ENCODE data around the gene TPRX1. TPM values are rescaled to one million over a fixed set of nuclear protein-coding genes. Genes with fewer than 3 reads are reported as not detected.
"Not testable (repeated sequence)": the region's sequence is repeated elsewhere in the genome, so short reads cannot be mapped to it uniquely, and the experiment has no call there.

The TPRX1 gene
- total RNA-seq, 1 experiment from 2014 or later = not detected

DNA sequence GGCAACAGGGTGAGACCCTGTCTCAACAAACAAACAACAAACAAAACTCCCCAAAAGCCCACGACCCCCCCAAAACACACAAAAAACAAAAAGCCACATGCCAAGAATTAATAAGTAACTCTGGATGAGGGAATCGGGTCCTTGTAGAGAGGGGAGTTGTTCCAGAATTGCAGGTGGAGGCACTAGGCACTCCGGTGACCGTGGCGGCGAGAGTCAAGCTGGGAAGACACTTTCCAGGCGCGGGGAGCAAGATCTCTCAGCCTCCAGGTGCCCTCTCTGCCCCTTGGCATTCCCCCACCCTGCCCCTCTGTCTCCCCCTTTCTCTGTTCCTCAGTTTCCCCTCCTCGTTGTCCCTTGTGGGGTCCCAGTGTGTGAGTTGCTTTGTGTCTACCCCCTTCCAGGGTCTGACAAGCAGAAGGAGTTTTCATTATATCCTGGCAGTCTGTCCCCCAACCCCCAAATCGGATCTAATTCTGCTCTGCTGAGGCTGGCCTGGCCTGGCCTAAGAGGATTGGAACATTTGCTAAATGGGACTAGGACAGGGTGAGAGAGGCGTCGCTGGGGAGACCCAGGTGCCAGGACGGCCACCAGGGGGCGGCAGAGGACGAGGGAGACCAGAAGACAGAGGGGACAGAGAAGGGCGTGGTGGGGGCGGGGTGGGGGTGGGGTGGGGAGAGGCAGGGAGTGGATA lies 9.1 kb upstream of the TPRX1 start:
- Histone ChIP-seq H3K27me3 (replicated peaks; ENCODE audit: insufficient read depth, low read depth, low read length, poor library complexity) (no peaks in the 10 kb centered on the region), H3K4me3 (ENCODE audit: low read depth, low read length, poor library complexity, severe bottlenecking) (no peak overlapping the region), H3K27ac (ENCODE audit: low read depth, low read length, poor library complexity, severe bottlenecking) (no peak overlapping the region), H3K4me1 (ENCODE audit: insufficient read depth, low read length, poor library complexity, severe bottlenecking) (no peaks in the 10 kb centered on the region), H3K9me3 (ENCODE audit: low read depth, low read length, poor library complexity, severe bottlenecking) (no peaks in the 10 kb centered on the region), H3K36me3 (ENCODE audit: insufficient read depth, low read length, poor library complexity, severe bottlenecking) (no peaks in the 10 kb centered on the region)
- POLR2A ChIA-PET (ENCODE audit: low non-redundant PET) = no interaction called here
- DNase-seq (ENCODE audit: low spot score) = peak; percentile 82
- no peak for TF ChIP-seq EZH2 (IDR thresholded peaks at IDR 0.05; ENCODE audit: borderline replicate concordance, low read depth, low read length, poor library complexity, severe bottlenecking)
- TF ChIP-seq, protein P1, sequence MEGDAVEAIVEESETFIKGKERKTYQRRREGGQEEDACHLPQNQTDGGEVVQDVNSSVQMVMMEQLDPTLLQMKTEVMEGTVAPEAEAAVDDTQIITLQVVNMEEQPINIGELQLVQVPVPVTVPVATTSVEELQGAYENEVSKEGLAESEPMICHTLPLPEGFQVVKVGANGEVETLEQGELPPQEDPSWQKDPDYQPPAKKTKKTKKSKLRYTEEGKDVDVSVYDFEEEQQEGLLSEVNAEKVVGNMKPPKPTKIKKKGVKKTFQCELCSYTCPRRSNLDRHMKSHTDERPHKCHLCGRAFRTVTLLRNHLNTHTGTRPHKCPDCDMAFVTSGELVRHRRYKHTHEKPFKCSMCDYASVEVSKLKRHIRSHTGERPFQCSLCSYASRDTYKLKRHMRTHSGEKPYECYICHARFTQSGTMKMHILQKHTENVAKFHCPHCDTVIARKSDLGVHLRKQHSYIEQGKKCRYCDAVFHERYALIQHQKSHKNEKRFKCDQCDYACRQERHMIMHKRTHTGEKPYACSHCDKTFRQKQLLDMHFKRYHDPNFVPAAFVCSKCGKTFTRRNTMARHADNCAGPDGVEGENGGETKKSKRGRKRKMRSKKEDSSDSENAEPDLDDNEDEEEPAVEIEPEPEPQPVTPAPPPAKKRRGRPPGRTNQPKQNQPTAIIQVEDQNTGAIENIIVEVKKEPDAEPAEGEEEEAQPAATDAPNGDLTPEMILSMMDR (conservative IDR thresholded peaks at IDR 0.05; ENCODE audit: low read depth, low read length) = peak; percentile 70
- intact Hi-C loops (cut with micrococcal nuclease; ENCODE audit: unreplicated experiment) = loop anchor here (1.0 kb wide), 1 partner anchor 50 kb away; no protein-coding TSS in a partner anchor
- BruUV-seq (replicated peaks) = no TSS peak
- CTCF ChIA-PET = no interaction called here

DNA sequence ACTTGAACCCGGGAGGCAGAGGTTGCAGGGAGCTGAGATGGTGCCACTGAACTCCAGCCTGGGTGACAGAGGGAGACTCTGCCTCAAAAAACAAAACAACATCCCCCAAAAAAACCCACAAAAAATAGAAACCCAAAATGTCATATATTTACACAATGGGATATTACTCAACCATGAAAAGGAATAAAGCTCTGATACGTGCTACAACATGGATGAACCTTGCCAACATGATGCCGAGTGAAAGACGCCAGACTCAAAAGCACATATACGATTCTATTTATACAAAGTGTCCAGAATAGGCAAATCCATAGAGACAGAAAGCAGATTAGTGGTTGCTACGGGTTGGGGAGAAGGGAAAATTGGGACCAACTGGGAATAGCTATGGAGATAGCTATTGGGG lies 2.1 kb upstream of the TPRX1 start:
- no peaks in the 10 kb centered on the region for H3K9me3 ChIP-seq (ENCODE audit: low read depth, low read length, poor library complexity, severe bottlenecking)
- no TSS peak for BruUV-seq (replicated peaks)

DNA sequence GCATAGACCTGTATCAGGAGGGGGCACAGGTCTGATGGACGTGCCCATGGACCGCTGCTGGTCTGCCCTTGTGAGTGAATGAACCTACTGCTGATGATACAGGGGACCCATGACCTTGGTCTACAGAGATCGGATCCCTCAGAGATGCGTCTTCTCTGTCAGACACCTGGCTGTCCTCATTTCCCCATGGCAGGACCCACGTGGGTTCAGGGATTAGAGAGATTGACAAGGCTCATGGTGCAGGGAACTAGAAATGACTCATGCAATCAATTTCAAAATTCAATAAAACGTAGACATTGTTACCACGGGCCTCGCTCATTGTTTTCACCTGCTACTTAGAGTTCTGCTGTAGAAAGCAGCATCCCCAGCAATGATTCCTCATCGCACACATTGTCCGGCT lies 962 bp upstream of the TPRX1 start:
- DNase-seq (ENCODE audit: low spot score) = no peak
- ChIA-PET POLR2A (ENCODE audit: low non-redundant PET) (no interaction called here), CTCF (no interaction called here)
- Histone ChIP-seq H3K27ac (ENCODE audit: low read depth, low read length, poor library complexity, severe bottlenecking) (no peak overlapping the region), H3K36me3 (ENCODE audit: insufficient read depth, low read length, poor library complexity, severe bottlenecking) (no peaks in the 10 kb centered on the region), H3K4me3 (ENCODE audit: low read depth, low read length, poor library complexity, severe bottlenecking) (no peak overlapping the region), H3K27me3 (replicated peaks; ENCODE audit: insufficient read depth, low read depth, low read length, poor library complexity) (no peaks in the 10 kb centered on the region), H3K9me3 (ENCODE audit: low read depth, low read length, poor library complexity, severe bottlenecking) (no peaks in the 10 kb centered on the region), H3K4me1 (ENCODE audit: insufficient read depth, low read length, poor library complexity, severe bottlenecking) (no peaks in the 10 kb centered on the region)
- no TSS peak for BruUV-seq (replicated peaks)
- TF ChIP-seq EZH2 (IDR thresholded peaks at IDR 0.05; ENCODE audit: borderline replicate concordance, low read depth, low read length, poor library complexity, severe bottlenecking) = no peak
- TF ChIP-seq, protein P1 (conservative IDR thresholded peaks at IDR 0.05; ENCODE audit: low read depth, low read length) = no peak
- intact Hi-C loops (cut with micrococcal nuclease; ENCODE audit: unreplicated experiment) = no loop called here

More for the DNA sequence above, 2.1 kb upstream of the TPRX1 start:
- H3K4me3 ChIP-seq (ENCODE audit: low read depth, low read length, poor library complexity, severe bottlenecking) = no peak overlapping the region
- no peak for DNase-seq (ENCODE audit: low spot score)
- H3K4me1 ChIP-seq (ENCODE audit: insufficient read depth, low read length, poor library complexity, severe bottlenecking) = no peaks in the 10 kb centered on the region
- no peak overlapping the region for H3K27ac ChIP-seq (ENCODE audit: low read depth, low read length, poor library complexity, severe bottlenecking)
- ChIA-PET POLR2A (ENCODE audit: low non-redundant PET) (no interaction called here), CTCF (interaction anchor here (0.6 kb wide), 1 partner anchor 15 kb away, joined by 3 read pairs; no protein-coding TSS in a partner anchor)
- no peaks in the 10 kb centered on the region for H3K27me3 ChIP-seq (replicated peaks; ENCODE audit: insufficient read depth, low read depth, low read length, poor library complexity)
- intact Hi-C loops (cut with micrococcal nuclease; ENCODE audit: unreplicated experiment) = no loop called here
- TF ChIP-seq, protein P1 (conservative IDR thresholded peaks at IDR 0.05; ENCODE audit: low read depth, low read length) = no peak
- TF ChIP-seq EZH2 (IDR thresholded peaks at IDR 0.05; ENCODE audit: borderline replicate concordance, low read depth, low read length, poor library complexity, severe bottlenecking) = no peak
- H3K36me3 ChIP-seq (ENCODE audit: insufficient read depth, low read length, poor library complexity, severe bottlenecking) = no peaks in the 10 kb centered on the region

DNA sequence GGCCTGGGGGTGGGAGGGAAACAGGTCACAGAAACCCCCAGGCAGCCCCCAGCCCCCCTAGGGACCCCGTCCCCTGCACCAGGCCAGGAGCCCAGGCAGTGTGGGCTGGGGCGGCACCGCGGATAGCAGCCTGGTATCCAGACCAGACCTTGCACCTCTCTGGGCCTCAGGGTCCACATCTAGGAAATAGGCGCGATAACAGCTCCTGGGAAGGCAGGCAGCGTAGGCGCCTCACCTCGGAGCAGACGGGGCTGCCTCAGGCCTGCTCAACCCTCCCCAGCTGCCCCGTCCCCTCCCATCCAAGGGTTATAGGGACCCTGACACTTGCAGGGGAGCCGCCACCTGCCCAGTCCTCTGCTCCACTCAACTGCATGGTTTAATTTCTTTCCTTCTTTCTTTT lies 680 bp downstream of the TPRX1 start:
- BruUV-seq (replicated peaks); POLR2A ChIA-PET (ENCODE audit: low non-redundant PET); H3K4me1 ChIP-seq (ENCODE audit: insufficient read depth, low read length, poor library complexity, severe bottlenecking); H3K4me3 ChIP-seq (ENCODE audit: low read depth, low read length, poor library complexity, severe bottlenecking); DNase-seq (ENCODE audit: low spot score); H3K9me3 ChIP-seq (ENCODE audit: low read depth, low read length, poor library complexity, severe bottlenecking); H3K27me3 ChIP-seq (replicated peaks; ENCODE audit: insufficient read depth, low read depth, low read length, poor library complexity); CTCF ChIA-PET; intact Hi-C loops (cut with micrococcal nuclease; ENCODE audit: unreplicated experiment); H3K36me3 ChIP-seq (ENCODE audit: insufficient read depth, low read length, poor library complexity, severe bottlenecking); H3K27ac ChIP-seq (ENCODE audit: low read depth, low read length, poor library complexity, severe bottlenecking): not testable (repeated sequence)

DNA sequence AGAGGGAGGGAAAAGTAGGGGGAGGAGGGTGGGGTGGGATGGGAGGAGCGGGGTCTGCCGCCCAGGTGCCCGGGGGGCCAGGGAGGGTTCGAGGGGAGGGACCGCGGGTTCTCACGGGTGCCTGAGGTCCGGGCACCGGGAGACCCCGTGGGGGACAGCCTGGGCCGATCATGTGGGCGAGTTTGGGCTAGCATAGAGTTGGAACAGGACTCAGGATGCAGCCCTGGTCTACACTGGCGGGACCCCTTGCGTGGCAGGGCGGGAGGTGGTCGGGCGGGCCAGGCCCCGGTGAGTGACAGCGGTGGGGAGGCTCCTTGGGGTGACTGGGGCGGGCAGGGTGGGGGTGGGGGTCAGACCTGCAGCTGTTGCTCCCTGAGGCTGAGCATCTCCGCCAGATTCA lies 1.2 kb downstream of the TPRX1 start:
- POLR2A ChIA-PET (ENCODE audit: low non-redundant PET); H3K27me3 ChIP-seq (replicated peaks; ENCODE audit: insufficient read depth, low read depth, low read length, poor library complexity); intact Hi-C loops (cut with micrococcal nuclease; ENCODE audit: unreplicated experiment); DNase-seq (ENCODE audit: low spot score); H3K27ac ChIP-seq (ENCODE audit: low read depth, low read length, poor library complexity, severe bottlenecking); H3K9me3 ChIP-seq (ENCODE audit: low read depth, low read length, poor library complexity, severe bottlenecking); CTCF ChIA-PET; H3K36me3 ChIP-seq (ENCODE audit: insufficient read depth, low read length, poor library complexity, severe bottlenecking); H3K4me1 ChIP-seq (ENCODE audit: insufficient read depth, low read length, poor library complexity, severe bottlenecking); H3K4me3 ChIP-seq (ENCODE audit: low read depth, low read length, poor library complexity, severe bottlenecking); BruUV-seq (replicated peaks): not testable (repeated sequence)

All from A673 (cell line).